Mucosa of stomach (tissue), 1 donor: Measurements from ENCODE around the gene INTS1.
"Not testable (repeated sequence)": the region's sequence is repeated elsewhere in the genome, so short reads cannot be mapped to it uniquely, and the experiment has no call there.

Experiments
- H3K27me3 ChIP-seq: one replicate; pipeline ENCODE4 v1.7.0; 2013; ENCODE audit warnings: mild to moderate bottlenecking, low read length; ENCODE audit not compliant: control insufficient read depth, insufficient read depth
- H3K36me3 ChIP-seq: one replicate; pipeline ENCODE4 v1.7.0; 2013; ENCODE audit warnings: low read length; ENCODE audit not compliant: control insufficient read depth, insufficient read depth
- H3K4me1 ChIP-seq: one replicate; pipeline ENCODE4 v1.7.0; 2013; ENCODE audit warnings: mild to moderate bottlenecking, low read length; ENCODE audit not compliant: control insufficient read depth, insufficient read depth
- H3K4me3 ChIP-seq: one replicate; pipeline ENCODE4 v1.7.0; 2013; ENCODE audit warnings: low read length
- H3K9ac ChIP-seq: one replicate; pipeline ENCODE4 v1.7.0; 2013; ENCODE audit warnings: mild to moderate bottlenecking, low read length, moderate library complexity
- H3K9me3 ChIP-seq: one replicate; pipeline ENCODE4 v1.7.0; 2013; ENCODE audit warnings: mild to moderate bottlenecking, low read length, moderate library complexity; ENCODE audit not compliant: control insufficient read depth
- donor health status: Pancreatic carcinoma.

Gene INTS1

GRCh38 chr7:1520539-1521234 lies 16.5 kb upstream of the INTS1 start:
- Histone ChIP-seq H3K27me3 (peaks cover 10% of the 10 kb centered on the region), H3K9me3 (no peaks in the 10 kb centered on the region), H3K4me3 (no peak overlapping the region), H3K36me3 (no peaks in the 10 kb centered on the region), H3K4me1 (no peaks in the 10 kb centered on the region), H3K9ac (no peak overlapping the region)

GRCh38 chr7:1519322-1519922 lies 15.2 kb upstream of the INTS1 start:
- not testable (repeated sequence) for H3K9me3 ChIP-seq, H3K4me1 ChIP-seq, H3K4me3 ChIP-seq, H3K9ac ChIP-seq, H3K36me3 ChIP-seq
- peaks cover 10% of the 10 kb centered on the region for H3K27me3 ChIP-seq

- Histone ChIP-seq H3K9ac (no peak overlapping the region), H3K27me3 (no peaks in the 10 kb centered on the region), H3K36me3 (no peaks in the 10 kb centered on the region), H3K4me3 (no peak overlapping the region), H3K4me1 (no peaks in the 10 kb centered on the region), H3K9me3 (no peaks in the 10 kb centered on the region)
These were observed 12.5 kb upstream of the INTS1 start for GRCh38 chr7:1516586-1517251.

- H3K9me3 ChIP-seq, H3K9ac ChIP-seq, H3K4me3 ChIP-seq, H3K4me1 ChIP-seq, H3K27me3 ChIP-seq, H3K36me3 ChIP-seq: not testable (repeated sequence)
These were observed 11.3 kb upstream of the INTS1 start for GRCh38 chr7:1515509-1515967.

DNA sequence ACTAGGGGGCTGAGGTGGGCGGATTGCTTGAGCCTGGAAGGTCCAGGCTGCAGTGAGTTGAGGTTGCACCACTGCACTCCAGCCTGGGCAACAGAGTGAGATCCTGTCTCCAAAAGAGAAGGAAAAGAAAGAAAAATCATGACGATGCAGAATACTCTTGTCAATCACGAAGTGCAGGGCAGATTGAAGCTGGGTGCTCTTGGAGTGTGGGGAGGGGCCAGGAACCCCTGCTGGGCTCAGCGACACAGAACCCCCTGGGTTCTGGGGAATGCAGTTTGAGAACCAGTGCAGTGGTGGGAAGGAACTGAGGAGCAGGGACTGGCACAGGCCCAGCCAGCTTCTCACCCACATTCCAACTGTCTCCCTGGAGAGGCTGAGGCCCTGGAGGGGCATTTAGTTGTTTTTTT lies 10.8 kb upstream of the INTS1 start:
- H3K4me1 ChIP-seq: no peaks in the 10 kb centered on the region
- H3K27me3 ChIP-seq: no peaks in the 10 kb centered on the region
- H3K36me3 ChIP-seq: no peaks in the 10 kb centered on the region
- no peaks in the 10 kb centered on the region for H3K9me3 ChIP-seq
- H3K4me3 ChIP-seq: no peak overlapping the region
- H3K9ac ChIP-seq: no peak overlapping the region

DNA sequence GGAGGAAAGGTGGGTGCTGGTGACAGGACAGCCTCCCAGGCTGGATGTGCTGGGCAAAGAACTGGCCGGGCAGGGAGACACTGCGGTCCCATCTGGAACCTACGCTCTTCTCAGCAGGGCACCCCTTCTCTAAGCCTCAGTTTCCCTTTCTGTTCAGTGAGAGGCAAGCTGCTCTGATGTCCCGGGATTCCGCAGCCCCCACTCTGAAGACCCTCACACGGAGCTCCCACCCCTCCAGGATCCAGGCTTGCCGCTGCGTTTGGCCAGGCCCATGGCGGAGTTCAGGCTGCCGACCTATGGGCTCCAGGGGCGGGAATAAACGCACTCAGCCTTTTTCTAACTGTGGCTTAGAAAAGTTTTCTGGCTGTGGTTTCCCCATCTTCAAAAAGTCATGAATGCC lies 10.2 kb upstream of the INTS1 start:
- Histone ChIP-seq H3K27me3 (no peaks in the 10 kb centered on the region), H3K36me3 (no peaks in the 10 kb centered on the region), H3K4me3 (no peak overlapping the region), H3K9ac (no peak overlapping the region), H3K4me1 (no peaks in the 10 kb centered on the region), H3K9me3 (no peaks in the 10 kb centered on the region)

- Histone ChIP-seq H3K36me3 (no peaks in the 10 kb centered on the region), H3K9ac (no peak overlapping the region), H3K4me1 (no peaks in the 10 kb centered on the region), H3K27me3 (no peaks in the 10 kb centered on the region), H3K4me3 (no peak overlapping the region), H3K9me3 (no peaks in the 10 kb centered on the region)
These were observed 9.5 kb upstream of the INTS1 start for GRCh38 chr7:1513657-1514095.

DNA sequence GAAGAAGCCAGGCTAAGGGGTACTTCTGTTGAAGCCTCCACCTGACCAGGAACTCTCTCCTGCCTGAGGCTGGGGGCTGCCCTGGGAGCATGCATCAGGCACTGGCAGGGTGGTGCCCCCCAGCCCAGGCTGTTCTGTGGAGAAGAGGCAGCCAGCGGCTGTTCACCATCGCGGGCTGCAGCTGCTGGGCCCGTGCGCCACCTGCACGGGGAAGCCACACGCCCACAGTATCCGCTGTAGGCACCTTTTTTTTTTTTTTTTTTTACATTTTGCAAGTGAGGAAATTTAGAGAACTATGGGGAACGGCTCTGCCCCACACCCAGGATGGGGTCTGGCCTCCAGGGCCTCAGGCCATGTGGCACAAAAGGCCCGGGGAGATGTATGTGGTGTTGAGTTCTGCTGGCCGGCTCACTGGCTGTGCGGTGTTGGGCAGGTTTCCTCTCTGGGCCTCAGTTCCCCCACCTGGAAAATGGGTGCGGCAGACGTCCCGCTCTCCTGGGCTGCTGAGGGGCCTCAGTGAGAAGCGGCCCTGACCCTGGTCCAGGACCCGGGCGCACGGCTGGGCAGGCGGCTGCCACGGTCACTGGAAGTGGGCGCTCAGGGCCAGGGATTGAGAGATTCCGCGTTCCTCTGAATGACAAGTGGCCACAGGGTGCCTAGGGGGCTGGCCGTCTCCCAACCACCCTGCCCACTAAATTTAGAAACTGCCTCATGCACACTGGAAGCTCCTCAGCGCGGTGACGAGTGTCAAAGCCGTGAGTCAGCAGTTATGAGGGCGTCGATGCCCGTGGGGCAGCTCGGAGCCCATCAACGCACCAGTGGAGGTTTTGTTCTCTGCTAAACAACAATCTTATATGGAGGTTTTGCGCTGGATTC lies 8.8 kb upstream of the INTS1 start:
- H3K4me1 ChIP-seq: no peaks in the 10 kb centered on the region
- H3K9me3 ChIP-seq: no peaks in the 10 kb centered on the region
- no peaks in the 10 kb centered on the region for H3K36me3 ChIP-seq
- H3K9ac ChIP-seq: no peak overlapping the region
- H3K4me3 ChIP-seq: no peak overlapping the region
- no peaks in the 10 kb centered on the region for H3K27me3 ChIP-seq

DNA sequence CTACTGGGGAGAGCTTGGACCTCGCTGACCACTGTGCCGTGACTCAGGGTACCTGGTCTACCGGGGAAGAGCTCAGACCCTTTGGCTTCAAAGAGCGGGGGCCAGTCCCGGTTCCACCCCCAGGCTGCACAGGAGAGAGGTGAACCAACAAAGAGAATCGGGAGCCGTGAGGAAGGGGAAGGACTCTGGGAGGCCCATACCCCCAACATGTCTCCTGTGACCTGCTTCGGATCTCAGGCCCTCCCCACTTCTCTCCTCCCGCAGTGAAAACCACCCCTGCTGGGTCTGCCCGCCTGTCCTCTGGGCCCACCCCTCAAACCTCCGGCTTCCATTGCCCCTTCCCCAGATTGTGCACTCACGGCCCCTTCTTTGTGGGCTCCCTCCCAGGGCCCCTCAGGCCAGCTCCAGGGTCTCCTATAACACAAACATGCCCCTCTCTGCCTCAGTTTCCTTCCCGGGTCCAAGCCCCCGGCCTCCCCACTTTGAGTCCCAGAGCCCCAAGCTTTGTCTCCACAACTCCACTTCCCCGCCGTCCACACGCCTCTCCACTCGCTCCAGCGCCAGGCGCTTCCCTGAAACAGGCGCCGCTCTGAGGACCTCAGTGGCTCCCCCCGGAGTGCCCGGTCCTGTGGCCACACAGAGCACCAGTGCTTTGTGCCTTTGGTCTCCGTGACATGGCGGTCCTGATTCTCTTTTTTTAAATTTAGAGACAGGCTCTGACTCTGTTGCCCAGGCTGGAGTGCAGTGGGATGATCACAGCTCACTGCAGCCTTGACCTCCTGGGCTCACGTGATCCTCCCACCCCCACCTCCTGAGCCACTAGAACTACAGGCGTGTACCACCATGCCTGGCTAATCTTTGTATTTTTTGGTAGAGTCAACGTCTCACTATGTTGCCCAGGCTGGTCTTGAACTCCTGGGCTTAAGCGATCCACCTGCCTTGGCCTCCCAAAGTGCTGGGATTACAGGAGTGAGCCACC lies 7.5 kb upstream of the INTS1 start:
- Histone ChIP-seq H3K4me3 (no peak overlapping the region), H3K27me3 (no peaks in the 10 kb centered on the region), H3K4me1 (peaks cover 3% of the 10 kb centered on the region), H3K36me3 (no peaks in the 10 kb centered on the region), H3K9me3 (no peaks in the 10 kb centered on the region), H3K9ac (no peak overlapping the region)

DNA sequence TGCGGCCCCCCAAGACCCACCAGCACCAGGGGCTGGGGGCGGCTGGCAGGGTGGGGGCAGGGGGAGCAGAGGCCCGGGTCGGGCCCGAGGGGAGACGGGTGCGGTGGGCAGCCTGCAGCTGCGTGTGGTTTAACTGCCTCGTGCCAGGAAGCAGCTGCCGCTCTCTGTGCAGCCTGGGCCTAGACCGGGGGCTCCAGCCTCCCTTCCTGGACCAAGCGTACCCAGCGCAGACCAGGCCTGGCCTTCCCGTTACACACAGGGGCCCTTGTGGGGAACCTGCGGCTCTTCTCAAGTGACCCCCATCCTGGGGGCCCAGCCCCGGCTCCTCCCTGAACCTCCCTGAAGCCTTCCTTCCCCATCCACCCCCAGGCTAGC lies 6.6 kb upstream of the INTS1 start:
- Histone ChIP-seq H3K27me3 (no peaks in the 10 kb centered on the region), H3K9me3 (no peaks in the 10 kb centered on the region), H3K4me1 (peaks cover 4% of the 10 kb centered on the region), H3K4me3 (no peak overlapping the region), H3K9ac (no peak overlapping the region), H3K36me3 (no peaks in the 10 kb centered on the region)

GRCh38 chr7:1509226-1509625 lies 5.0 kb upstream of the INTS1 start:
- H3K4me3 ChIP-seq: no peak overlapping the region
- no peaks in the 10 kb centered on the region for H3K27me3 ChIP-seq
- no peak overlapping the region for H3K9ac ChIP-seq
- H3K36me3 ChIP-seq: no peaks in the 10 kb centered on the region
- peaks cover 4% of the 10 kb centered on the region for H3K4me1 ChIP-seq
- no peaks in the 10 kb centered on the region for H3K9me3 ChIP-seq
